ENCODE measurements around the gene CFD.

Gene CFD

DNA sequence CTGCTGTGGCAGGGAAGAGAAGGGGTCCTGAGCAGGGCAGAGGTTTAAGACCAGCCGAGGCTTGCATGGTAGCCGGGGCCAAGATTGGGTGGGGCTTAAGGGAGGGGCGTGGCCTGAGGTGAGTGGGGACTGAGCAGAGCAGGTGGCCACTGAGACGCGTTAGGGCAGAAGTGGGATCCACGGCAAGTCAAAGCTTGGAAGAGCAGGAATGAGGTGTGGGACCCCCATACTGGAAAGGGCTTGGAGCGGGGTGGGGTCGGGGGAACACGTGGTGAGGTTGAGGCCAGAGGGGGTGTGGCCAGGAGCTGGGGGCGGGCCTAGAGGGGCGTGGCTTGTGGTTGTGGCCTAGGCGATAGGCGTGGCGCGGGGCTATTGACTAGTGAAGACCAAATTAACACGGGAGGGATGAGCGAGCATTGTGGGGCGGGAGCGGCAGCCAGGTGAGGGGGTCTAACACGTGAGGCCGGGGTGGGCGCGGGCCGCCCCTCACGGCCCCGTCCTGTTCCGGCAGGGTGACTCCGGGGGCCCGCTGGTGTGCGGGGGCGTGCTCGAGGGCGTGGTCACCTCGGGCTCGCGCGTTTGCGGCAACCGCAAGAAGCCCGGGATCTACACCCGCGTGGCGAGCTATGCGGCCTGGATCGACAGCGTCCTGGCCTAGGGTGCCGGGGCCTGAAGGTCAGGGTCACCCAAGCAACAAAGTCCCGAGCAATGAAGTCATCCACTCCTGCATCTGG, 3.3 kb downstream of the CFD start:
- TF ChIP-seq, protein P1, sequence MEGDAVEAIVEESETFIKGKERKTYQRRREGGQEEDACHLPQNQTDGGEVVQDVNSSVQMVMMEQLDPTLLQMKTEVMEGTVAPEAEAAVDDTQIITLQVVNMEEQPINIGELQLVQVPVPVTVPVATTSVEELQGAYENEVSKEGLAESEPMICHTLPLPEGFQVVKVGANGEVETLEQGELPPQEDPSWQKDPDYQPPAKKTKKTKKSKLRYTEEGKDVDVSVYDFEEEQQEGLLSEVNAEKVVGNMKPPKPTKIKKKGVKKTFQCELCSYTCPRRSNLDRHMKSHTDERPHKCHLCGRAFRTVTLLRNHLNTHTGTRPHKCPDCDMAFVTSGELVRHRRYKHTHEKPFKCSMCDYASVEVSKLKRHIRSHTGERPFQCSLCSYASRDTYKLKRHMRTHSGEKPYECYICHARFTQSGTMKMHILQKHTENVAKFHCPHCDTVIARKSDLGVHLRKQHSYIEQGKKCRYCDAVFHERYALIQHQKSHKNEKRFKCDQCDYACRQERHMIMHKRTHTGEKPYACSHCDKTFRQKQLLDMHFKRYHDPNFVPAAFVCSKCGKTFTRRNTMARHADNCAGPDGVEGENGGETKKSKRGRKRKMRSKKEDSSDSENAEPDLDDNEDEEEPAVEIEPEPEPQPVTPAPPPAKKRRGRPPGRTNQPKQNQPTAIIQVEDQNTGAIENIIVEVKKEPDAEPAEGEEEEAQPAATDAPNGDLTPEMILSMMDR (IDR thresholded peaks at IDR 0.05; ENCODE audit: low read depth, low read length, missing control alignments) = no peak
- Histone ChIP-seq H3K27ac (no peak overlapping the region), H3K4me3 (ENCODE audit: low read depth, low read length) (no peak overlapping the region), H3K36me3 (replicated peaks) (peaks cover 3% of the 10 kb centered on the region), H3K27me3 (replicated peaks) (peaks cover 4% of the 10 kb centered on the region)
- DNase-seq = peak; percentile 26
- in situ Hi-C loops (cut with HindIII; ENCODE audit: low pct_ligation_motif_present, low sequenced_read_pairs) = no loop called here

DNA sequence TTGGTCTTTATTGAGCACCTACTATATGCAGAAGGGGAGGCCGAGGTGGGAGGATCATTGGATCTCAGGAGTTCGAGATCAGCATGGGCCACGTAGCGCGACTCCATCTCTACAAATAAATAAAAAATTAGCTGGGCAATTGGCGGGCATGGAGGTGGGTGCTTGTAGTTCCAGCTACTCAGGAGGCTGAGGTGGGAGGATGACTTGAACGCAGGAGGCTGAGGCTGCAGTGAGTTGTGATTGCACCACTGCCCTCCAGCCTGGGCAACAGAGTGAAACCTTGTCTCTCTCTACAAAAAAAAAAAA, 3.8 kb downstream of the CFD start:
- H3K27ac ChIP-seq = no peak overlapping the region
- no peak for DNase-seq
- H3K27me3 ChIP-seq (replicated peaks) = peaks cover 4% of the 10 kb centered on the region
- H3K4me3 ChIP-seq (ENCODE audit: low read depth, low read length) = no peak overlapping the region
- H3K36me3 ChIP-seq (replicated peaks) = peaks cover 8% of the 10 kb centered on the region
- TF ChIP-seq, protein P1 (IDR thresholded peaks at IDR 0.05; ENCODE audit: low read depth, low read length, missing control alignments) = no peak
- in situ Hi-C loops (cut with HindIII; ENCODE audit: low pct_ligation_motif_present, low sequenced_read_pairs) = no loop called here

DNA sequence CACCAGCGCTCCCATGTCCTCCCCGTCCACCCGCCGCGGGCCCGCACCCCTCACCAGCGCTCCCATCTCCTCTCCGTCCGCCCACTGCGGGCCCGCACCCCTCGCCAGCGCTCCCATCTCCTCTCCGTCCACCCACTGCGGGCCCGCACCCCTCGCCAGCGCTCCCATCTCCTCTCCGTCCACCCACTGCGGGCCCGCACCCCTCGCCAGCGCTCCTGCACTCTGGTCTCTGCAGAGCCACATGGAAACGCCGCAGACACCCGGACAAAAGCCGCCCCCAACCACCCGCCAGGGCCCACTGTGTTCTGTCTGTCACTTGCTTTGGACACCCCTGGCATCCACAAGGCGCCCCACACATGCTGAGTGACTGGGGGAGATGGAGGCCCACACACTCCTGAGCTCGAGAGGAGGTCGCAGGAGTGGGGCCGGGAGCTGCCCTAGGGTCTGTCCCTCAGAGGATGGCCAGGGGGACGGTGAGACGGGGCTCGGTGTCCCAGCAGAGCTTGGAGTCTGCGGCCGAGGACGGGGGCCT, 7.4 kb downstream of the CFD start:
- in situ Hi-C loops (cut with HindIII; ENCODE audit: low pct_ligation_motif_present, low sequenced_read_pairs) = no loop called here

DNA sequence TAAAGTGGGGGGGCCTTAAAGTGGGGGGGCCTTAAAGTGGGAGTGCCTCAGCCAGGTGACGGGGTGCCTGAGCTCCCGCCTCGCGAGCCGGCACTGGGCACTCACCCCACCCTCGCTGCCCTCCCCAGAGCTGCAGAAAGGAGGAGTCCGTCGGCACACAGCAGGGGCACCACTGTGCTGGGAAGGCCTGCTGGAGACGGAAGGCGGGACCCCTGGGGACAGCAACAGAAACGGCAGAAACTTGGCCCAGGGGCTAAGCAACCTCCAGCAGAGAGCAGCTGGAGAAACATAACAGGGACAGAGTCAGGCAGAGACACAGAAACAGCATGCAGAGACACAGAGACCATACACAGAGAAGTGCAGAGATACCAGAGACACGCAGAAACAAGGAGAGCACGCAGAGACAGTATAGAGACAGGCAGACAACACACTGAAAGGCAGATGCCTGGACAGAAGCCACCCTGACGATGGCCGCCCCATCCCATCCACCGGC, 7.9 kb downstream of the CFD start:
- H3K4me3 ChIP-seq (ENCODE audit: low read depth, low read length) = no peak overlapping the region
- no peak for DNase-seq
- TF ChIP-seq, protein P1 (IDR thresholded peaks at IDR 0.05; ENCODE audit: low read depth, low read length, missing control alignments) = no peak
- H3K27me3 ChIP-seq (replicated peaks) = no peaks in the 10 kb centered on the region
- peaks cover 29% of the 10 kb centered on the region for H3K36me3 ChIP-seq (replicated peaks)
- in situ Hi-C loops (cut with HindIII; ENCODE audit: low pct_ligation_motif_present, low sequenced_read_pairs) = no loop called here
- no peak overlapping the region for H3K27ac ChIP-seq

More for the DNA sequence above, 7.4 kb downstream of the CFD start:
- TF ChIP-seq, protein P1 (IDR thresholded peaks at IDR 0.05; ENCODE audit: low read depth, low read length, missing control alignments) = no peak
- H3K36me3 ChIP-seq (replicated peaks) = peaks cover 25% of the 10 kb centered on the region
- no peaks in the 10 kb centered on the region for H3K27me3 ChIP-seq (replicated peaks)
- H3K27ac ChIP-seq = no peak overlapping the region
- no peak for DNase-seq
- H3K4me3 ChIP-seq (ENCODE audit: low read depth, low read length) = no peak overlapping the region

DNA sequence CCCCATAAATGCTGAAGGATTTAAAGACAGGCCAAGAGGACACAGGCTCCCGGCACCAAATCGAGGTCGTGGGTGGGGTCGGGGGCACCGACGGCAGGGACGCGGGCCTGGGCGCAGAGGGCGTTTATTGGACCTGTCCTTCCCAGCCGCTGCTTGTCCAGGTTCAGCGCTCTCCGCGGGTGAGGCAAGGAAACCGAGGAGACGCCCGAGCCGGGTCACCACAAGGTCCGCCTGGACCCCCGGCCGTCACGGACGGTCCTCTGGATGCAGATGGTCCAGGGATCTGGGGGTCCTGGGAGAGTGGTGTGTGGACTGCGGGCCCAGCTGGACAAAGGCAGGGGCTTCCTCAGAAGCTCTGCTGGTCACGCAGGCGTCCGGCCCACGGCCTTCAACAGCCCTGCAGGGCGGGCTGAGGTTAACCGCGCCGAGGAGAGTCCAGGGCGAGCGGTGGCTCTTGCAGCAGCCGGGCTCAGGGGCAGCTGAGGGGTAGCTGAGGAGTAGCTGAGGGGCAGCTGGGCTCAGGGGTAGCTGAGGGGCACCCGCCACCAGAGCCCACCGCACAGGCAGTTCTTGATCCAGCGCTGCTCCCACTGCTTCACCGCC, 8.5 kb downstream of the CFD start:
- peaks cover 29% of the 10 kb centered on the region for H3K36me3 ChIP-seq (replicated peaks)
- no peaks in the 10 kb centered on the region for H3K27me3 ChIP-seq (replicated peaks)
- DNase-seq = no peak
- no peak overlapping the region for H3K27ac ChIP-seq
- TF ChIP-seq, protein P1 (IDR thresholded peaks at IDR 0.05; ENCODE audit: low read depth, low read length, missing control alignments) = no peak
- no peak overlapping the region for H3K4me3 ChIP-seq (ENCODE audit: low read depth, low read length)
- in situ Hi-C loops (cut with HindIII; ENCODE audit: low pct_ligation_motif_present, low sequenced_read_pairs) = no loop called here

All from brain microvascular endothelial cell (primary cell).